HCT116 (cell line): ENCODE measurements around the gene RASGRF2.

Source experiments
- ELF1 ChIP-seq: IDR thresholded peaks from 2 replicates; pipeline ENCODE4 v1.6.1; 2012; ENCODE audit warnings: low read depth, borderline replicate concordance
- EZH2 ChIP-seq: fragments of 200-600 bp; sonication (generic); IDR thresholded peaks from 2 replicates; pipeline ENCODE4 v1.6.1; 2017; ENCODE audit warnings: antibody characterized with exemption, mixed run types
- EZH2phosphoT487 ChIP-seq: fragments of 200-600 bp; IDR thresholded peaks from 2 replicates; pipeline ENCODE4 v1.6.1; 2018; ENCODE audit warnings: antibody characterized with exemption, borderline replicate concordance
- POLR2A ChIP-seq: IDR thresholded peaks from 2 replicates; pipeline ENCODE4 v1.7.0; 2011; ENCODE audit warnings: borderline replicate concordance; ENCODE audit not compliant: insufficient read depth, insufficient read length; ENCODE audit errors: extremely low read depth
- POLR2AphosphoS5 ChIP-seq: IDR thresholded peaks from 2 replicates; pipeline ENCODE4 v1.6.1; 2011; ENCODE audit warnings: mild to moderate bottlenecking, low read depth, low read length, moderate library complexity
- RAD21 ChIP-seq: IDR thresholded peaks from 2 replicates; pipeline ENCODE4 v1.6.1; 2012; ENCODE audit warnings: low read depth, mild to moderate bottlenecking
- SP1 ChIP-seq: IDR thresholded peaks from 2 replicates; pipeline ENCODE4 v1.6.1; 2012; ENCODE audit warnings: low read depth
- SRF ChIP-seq: IDR thresholded peaks from 2 replicates; pipeline ENCODE4 v1.6.1; 2012; ENCODE audit warnings: low read depth
- TCF7L2 ChIP-seq: IDR thresholded peaks from 2 replicates; pipeline ENCODE4 v1.7.0; 2011; ENCODE audit warnings: borderline replicate concordance, inconsistent platforms; ENCODE audit not compliant: insufficient read depth, insufficient read length; ENCODE audit errors: extremely low read depth
- ZFX ChIP-seq: fragments of 450-650 bp; IDR thresholded peaks from 2 replicates; pipeline ENCODE4 v1.6.1; 2017
- ZNF274 ChIP-seq: fragments of 200-500 bp; sonication (Bioruptor generic); IDR thresholded peaks from 2 replicates; pipeline ENCODE4 v1.6.1; 2014; ENCODE audit warnings: mild to moderate bottlenecking, low read depth, low read length, inconsistent platforms
- TF ChIP-seq, protein P1 (sequence below), 3 experiments: fragments of 200-600 bp in 1 of 3; sonication (generic) in 1 of 3; IDR thresholded peaks in 2 of 3; conservative IDR thresholded peaks in 1 of 3; 2 replicates each; pipeline ENCODE4 v1.5.1; 2012 to 2017; ENCODE audit warnings: low read depth in 2 of 3, low read length in 2 of 3, antibody characterized with exemption in 1 of 3, borderline replicate concordance in 1 of 3, control low read depth in 1 of 3, mild to moderate bottlenecking in 1 of 3, mixed read lengths in 1 of 3, mixed run types in 1 of 3, moderate library complexity in 1 of 3; ENCODE audit not compliant: insufficient read depth in 1 of 3
- TF ChIP-seq, protein P2 (sequence below): IDR thresholded peaks from 2 replicates; pipeline ENCODE4 v1.6.1; 2012; ENCODE audit warnings: low read depth
- TF ChIP-seq, protein P3 (sequence below): IDR thresholded peaks from 2 replicates; pipeline ENCODE4 v1.6.1; 2012

DNA sequence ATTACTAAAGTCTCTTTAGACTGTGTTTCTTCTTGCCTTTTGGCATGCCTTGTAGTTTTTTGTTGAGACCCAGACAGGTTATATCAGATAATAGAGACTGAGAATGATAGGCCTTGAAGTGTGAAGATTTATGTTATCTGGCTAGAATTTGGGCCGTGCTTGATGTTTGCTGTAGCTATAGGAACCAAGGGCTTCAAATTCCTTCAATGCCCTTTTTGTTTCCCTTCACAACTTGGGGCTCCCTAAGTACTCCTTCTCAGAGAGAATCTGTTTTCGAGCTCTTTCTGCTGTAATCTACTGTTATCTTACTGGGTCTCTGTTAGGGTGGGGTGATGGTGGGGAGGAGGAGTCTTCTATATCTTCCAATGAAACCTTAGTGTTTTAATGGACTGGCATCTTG, 177.7 kb downstream of the RASGRF2 start:
- TF ChIP-seq POLR2AphosphoS5 (no peak), POLR2A (no peak), ZNF274 (no peak), EZH2phosphoT487 (no peak), SP1 (no peak), EZH2 (no peak), TCF7L2 (no peak), ZFX (no peak), ELF1 (no peak), SRF (no peak), RAD21 (no peak)
- TF ChIP-seq, protein P1, sequence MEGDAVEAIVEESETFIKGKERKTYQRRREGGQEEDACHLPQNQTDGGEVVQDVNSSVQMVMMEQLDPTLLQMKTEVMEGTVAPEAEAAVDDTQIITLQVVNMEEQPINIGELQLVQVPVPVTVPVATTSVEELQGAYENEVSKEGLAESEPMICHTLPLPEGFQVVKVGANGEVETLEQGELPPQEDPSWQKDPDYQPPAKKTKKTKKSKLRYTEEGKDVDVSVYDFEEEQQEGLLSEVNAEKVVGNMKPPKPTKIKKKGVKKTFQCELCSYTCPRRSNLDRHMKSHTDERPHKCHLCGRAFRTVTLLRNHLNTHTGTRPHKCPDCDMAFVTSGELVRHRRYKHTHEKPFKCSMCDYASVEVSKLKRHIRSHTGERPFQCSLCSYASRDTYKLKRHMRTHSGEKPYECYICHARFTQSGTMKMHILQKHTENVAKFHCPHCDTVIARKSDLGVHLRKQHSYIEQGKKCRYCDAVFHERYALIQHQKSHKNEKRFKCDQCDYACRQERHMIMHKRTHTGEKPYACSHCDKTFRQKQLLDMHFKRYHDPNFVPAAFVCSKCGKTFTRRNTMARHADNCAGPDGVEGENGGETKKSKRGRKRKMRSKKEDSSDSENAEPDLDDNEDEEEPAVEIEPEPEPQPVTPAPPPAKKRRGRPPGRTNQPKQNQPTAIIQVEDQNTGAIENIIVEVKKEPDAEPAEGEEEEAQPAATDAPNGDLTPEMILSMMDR (IDR thresholded peaks at IDR 0.05 in 2 of 3, conservative IDR thresholded peaks at IDR 0.05 in 1 of 3; ENCODE audit: borderline replicate concordance in 1 of 3, insufficient read depth in 1 of 3, low read depth in 2 of 3, low read length in 2 of 3) = no peak
- TF ChIP-seq, protein P2, sequence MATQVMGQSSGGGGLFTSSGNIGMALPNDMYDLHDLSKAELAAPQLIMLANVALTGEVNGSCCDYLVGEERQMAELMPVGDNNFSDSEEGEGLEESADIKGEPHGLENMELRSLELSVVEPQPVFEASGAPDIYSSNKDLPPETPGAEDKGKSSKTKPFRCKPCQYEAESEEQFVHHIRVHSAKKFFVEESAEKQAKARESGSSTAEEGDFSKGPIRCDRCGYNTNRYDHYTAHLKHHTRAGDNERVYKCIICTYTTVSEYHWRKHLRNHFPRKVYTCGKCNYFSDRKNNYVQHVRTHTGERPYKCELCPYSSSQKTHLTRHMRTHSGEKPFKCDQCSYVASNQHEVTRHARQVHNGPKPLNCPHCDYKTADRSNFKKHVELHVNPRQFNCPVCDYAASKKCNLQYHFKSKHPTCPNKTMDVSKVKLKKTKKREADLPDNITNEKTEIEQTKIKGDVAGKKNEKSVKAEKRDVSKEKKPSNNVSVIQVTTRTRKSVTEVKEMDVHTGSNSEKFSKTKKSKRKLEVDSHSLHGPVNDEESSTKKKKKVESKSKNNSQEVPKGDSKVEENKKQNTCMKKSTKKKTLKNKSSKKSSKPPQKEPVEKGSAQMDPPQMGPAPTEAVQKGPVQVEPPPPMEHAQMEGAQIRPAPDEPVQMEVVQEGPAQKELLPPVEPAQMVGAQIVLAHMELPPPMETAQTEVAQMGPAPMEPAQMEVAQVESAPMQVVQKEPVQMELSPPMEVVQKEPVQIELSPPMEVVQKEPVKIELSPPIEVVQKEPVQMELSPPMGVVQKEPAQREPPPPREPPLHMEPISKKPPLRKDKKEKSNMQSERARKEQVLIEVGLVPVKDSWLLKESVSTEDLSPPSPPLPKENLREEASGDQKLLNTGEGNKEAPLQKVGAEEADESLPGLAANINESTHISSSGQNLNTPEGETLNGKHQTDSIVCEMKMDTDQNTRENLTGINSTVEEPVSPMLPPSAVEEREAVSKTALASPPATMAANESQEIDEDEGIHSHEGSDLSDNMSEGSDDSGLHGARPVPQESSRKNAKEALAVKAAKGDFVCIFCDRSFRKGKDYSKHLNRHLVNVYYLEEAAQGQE = no peak
- TF ChIP-seq, protein P3, sequence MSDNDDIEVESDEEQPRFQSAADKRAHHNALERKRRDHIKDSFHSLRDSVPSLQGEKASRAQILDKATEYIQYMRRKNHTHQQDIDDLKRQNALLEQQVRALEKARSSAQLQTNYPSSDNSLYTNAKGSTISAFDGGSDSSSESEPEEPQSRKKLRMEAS = no peak
